Embryonic facial prominence (tissue), 1 donor: ENCODE results near the gene TNS1.

Experiments
- DNase-seq: peaks from one replicate; pipeline ENCODE4 v3.0.0-alpha.2; 2016; ENCODE audit errors: extremely low spot score

The TNS1 gene

DNA sequence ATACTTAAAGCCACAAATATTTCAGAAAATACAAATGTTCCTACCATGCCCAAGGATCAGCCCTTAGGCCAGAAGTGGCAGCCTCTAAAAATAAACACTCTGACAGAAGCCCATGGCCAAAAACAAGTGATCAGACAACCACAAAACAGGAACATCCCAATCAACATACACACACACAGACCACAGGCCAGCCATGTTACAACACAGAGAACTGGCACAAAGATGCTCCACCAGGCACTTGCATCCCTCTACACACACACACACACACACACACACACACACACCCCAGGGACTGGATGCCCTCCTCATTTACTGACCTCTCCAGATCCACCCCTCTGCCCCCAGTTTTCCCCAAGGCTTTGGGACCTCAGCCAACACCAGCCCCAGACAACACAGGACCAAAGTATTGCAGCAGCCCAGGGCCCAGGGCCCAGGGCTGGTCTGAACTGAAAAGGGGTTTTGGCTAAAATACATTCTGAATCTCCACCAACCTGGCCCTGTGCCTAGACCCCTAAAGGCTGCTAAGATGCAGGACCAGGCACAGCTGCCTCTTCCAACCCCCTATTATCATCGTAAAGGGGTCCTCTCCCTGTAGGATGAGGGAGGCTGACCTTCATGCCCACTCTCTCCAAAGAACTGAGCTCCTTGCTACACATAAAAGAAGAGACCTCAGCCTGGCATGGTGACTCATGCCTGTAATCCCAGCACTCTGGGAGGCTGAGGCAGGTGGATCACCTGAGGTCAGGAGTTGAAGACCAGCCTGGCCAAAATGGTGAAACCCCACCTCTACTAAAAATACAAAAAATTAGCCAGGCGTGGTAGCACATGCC is 151.4 kb downstream of the TNS1 start:
- no peak for DNase-seq

- DNase-seq: no peak
Observed at GRCh38 chr2:217849154-217849975, 153.4 kb downstream of the TNS1 start.

- no peak for DNase-seq
Observed at GRCh38 chr2:217848351-217848957, 154.3 kb downstream of the TNS1 start.

DNA sequence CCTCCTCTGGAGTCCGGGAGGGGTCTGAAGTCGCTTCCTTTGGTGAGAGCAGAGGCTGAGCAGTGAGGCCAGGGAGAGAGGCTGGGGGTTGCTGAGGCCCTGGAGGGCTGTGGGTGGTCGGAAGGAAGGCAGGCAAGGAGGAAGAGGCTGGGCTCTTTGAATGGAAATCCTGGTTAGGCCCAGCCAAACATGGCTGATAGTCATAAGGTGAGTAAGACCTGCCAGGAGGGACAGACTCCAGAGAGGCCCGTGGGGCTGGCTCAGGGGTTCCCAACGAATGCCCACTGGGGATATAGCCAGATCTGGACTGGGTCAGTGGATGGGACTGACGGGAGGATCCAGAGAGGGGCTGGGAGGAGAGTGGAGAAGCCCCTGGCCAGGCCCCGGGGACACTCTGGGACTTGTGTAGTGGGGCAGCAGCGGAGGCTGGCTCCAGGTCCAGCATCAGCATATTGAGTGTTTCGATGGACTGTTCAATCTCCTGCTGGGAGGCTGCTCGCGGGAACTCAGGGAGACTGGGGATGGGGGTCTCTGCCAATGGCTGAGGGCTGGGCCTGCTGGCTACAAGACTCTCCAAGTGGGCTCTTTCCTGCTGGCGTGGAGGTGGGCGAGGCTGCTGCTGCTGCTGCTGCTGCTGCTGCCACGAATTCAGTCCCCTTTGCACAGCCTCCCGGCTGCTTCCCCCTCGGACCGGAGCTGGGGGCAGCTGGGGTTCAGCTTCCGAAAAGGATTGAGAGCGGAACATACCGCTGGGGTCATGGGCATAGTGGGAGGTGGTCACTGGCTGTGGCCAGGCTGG is 155.0 kb downstream of the TNS1 start:
- DNase-seq: no peak

DNA sequence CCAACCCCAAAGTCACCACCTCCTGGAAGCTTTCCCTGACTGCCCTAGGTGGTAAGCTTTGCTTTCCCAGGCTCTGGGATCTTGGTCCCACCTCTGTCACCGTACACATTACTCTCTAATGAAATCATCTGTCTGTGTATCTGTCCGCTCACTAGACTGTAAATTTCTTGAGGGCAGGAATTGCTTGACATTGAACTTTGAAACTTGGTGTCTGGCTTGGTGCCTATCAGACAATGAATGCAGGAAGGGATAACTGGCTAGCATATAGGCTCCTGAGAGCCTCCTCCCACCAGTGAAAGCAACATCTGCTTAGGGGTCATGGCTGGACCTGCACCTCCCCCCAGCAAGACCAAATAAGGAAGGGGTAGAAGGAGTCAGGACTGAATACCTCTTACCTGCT is 155.7 kb downstream of the TNS1 start:
- no peak for DNase-seq

DNA sequence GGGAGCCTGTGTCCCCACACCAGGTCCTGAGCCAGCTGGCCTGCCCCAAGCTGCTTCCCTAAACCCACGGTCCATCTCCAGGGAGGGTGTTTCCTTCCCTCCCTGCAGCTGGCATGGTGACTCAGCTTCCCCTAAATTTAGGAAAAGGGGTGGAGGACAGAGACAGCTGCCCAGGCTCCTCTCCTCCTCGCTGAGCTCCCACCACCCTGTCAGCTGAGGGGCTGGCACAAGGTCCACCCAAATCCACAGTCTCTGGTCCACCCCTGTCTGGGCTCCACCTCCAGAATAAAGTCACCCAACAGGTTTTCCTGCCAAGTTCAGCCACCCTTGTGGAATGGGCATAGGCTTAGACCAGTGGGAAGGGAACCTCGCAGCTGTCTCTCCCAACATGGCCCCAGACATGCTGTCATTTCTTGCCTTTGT is 156.5 kb downstream of the TNS1 start:
- DNase-seq: no peak

DNA sequence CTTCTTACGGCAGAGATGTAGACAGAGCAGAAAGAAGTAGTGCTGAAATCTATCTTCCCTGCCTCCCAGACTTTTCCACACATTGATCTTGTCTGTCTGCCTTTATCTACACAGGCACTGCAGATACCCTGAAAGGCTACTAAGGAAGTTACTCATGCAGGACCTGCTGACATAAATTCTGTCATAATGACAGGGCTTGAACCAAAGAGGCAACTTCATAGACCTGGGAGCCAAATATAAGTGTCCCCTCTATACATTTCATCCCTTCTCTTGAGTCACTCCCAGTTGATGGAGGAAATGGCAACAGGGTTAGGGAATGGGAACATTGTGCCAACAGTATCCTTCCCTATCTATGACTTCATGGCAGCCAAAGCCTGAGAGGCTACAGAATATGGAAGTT is 157.5 kb downstream of the TNS1 start:
- no peak for DNase-seq

GRCh38 chr2:217844696-217845095 is 158.1 kb downstream of the TNS1 start:
- no peak for DNase-seq

- no peak for DNase-seq
Observed at GRCh38 chr2:217843324-217843723, 159.5 kb downstream of the TNS1 start.

DNA sequence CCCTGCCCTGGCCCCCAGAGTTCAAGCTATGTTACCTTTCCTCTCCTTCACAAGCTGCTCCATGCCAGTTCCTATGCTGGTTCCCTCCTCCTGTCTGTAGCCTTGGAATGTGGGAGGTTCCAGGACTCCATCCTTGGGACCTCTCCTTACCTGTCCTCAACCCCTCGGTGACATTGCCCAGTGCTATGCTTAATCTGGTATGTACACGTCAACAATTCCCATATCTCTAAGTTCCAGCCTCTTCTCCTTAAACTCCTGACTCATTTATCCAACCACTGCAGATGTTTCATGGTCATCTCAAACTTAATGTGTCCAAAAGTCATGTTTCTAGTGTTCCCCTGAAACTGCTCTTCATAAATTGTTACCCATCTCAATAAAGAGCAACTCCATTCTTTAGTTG is 160.8 kb downstream of the TNS1 start:
- no peak for DNase-seq

- no peak for DNase-seq
Observed at GRCh38 chr2:217840522-217840921, 162.3 kb downstream of the TNS1 start.

DNA sequence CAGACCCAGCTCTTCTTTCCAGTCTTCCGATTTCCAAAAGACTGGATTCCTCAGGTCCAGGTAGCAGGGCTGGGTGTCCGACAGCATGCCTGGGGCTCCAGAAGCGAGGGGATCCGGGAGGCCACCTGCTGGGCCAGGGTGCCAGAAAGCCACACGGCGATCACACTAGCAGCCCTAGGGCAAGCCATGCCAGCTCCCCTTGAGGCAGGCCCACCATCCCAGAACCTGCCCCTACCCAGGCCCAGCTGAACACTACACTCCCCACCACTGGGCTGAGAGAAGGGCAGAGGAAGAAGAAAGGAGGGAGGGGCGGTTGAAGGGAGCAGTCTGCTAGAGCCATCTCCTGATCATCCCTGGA is 163.1 kb downstream of the TNS1 start:
- no peak for DNase-seq

- no peak for DNase-seq
Observed at GRCh38 chr2:217839073-217839749, 163.6 kb downstream of the TNS1 start.

GRCh38 chr2:217838409-217838831 is 164.4 kb downstream of the TNS1 start:
- no peak for DNase-seq

DNA sequence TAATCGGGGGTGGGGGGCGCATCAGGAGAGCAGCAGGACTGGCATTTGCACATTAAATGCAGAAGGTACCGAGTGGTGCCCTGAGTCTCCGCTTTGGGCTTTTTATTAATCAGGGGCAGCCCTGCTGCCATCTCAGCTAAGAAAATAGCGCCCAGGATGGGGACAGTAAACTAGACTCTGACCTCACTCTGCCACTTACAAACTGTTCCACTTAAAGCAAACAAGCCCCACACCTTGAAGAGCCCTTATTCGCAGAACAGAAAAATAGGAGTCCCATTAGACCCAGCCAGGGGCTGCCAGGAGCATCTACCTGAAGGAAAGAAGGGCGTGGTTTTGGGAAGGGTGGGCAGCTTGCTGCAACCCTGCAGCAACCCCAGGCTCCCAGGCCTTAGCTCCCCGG is 165.3 kb downstream of the TNS1 start:
- no peak for DNase-seq

DNA sequence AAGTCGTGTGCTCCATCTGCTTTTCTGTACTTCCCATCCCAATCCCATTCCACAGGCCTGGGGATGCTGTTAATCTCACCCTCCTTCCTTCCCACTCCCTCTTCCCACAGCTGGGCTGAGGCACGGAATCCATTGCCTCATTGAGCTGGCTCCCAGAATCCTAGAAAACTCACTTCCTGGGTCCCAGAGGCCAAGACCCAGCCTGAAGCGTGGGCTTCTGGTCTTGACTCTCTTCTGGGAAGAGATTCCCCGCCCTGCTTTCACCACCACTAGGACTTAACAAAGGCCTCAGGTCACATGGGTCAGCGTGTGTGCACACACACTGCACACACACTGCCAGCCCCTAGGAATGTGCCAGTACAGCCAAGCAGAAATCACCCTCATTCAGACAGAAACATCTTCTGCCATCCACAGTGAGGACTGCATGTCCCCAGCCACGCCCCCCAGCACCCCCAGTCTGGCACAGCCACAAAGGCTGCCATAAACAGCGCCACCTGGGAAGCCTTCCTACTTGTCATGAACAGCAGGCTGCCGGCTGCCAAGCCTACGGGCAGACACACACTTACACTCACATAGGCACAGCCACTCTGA is 165.8 kb downstream of the TNS1 start:
- no peak for DNase-seq

DNA sequence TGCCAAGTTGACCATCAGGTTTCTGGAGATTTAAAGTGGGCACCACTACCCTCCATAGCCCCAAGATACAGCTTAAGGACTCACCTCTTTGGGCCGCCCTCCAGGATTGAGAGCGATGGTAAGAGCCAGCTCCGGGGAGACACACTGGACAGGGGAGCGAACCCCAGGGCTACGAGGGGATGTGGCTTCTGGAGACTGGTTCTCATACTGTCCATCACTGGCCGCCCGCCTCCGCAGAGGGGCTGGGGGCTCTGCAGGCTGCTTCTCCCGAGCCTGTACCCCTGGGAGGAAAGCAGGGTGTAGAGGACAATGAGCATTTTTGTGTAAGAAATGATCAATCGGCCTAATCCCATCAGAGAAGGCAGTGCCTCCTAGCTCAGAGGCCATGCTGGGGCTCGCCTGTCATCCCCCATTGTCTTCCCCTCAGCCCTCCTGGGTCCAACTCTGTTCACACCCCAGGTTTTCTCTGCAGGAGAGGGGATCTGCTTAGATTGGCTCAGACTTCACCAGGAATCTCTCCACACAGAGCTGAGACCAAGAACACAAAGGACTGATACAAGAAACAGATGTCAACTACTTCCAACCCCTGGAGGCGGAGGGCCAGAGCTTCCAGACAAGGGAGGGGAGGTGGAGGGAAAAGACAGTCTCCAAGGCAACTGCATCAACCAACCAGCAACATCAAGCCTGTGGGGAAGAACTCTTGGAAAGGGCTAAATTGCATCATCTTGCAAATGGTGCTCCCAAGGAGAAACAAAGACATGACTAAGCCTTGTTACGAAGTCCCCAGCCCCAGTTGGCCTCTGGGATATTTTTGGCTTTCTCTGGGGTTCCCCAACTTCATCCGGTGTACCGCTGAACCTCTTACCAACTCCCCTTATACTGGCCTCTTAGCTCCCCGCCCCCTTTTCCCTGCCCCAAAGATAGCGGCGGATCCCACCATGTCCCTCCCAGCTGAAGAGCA is 166.6 kb downstream of the TNS1 start:
- DNase-seq: peak; percentile 77

DNA sequence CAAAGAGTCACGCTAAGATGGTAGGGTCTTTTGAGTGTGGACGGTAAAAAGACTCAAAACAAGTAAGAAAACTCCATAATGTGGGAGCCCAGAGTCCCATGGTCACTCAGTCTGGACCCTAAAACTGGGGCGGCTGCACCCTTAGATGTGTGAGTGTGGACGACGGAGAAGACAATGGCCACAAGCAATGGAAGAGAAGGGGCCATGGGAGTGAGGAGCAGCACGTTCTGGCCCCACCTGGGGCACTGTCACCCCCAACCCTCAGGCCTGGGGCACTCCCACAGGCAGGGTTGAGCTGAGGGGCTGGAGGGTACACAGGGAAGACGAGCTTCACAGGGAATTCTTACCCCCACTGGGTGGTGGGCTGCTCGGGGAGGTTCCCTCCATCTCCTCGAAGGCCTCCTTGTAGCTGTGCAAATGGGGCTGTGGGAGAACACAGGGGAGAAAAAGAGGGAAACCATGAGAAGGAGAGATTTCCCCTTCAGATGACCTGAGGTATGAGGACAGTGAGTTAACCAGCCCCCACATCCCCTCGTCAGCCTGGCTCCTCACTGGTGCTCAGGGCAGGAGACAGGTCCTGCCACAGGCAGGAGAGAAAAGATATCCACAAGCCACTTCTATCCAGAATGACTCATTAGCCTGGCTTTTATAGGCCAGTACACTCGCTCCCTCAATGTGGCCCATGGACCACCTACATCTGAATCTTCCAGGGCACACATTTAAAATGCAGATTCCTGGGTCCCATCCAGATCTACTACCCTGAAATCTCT is 167.9 kb downstream of the TNS1 start:
- no peak for DNase-seq

- DNase-seq: no peak
Observed at GRCh38 chr2:217834057-217834620, 168.7 kb downstream of the TNS1 start.
